DMS53 (cell line): ENCODE data around the gene HLA-DQA1.
"Not testable (repeated sequence)": the region's sequence is repeated elsewhere in the genome, so short reads cannot be mapped to it uniquely, and the experiment has no call there.

ENCODE experiments used
- DNase-seq: peaks from one replicate; lab custom pipeline; 2025; lab: John Stamatoyannopoulos, UW

HLA-DQA1 gene

GRCh38 chr6:32637219-32637880 lies at the start of gene HLA-DQA1:
TSS of gene HLA-DQA1 (plus strand) at chr6:32637406. CDS start at chr6:32637459, 53 bp downstream.
- DNase-seq: no peak

- no peak for DNase-seq
Observed at GRCh38 chr6:32588156-32588555, 49.0 kb upstream of the HLA-DQA1 start.

GRCh38 chr6:32589596-32590449 lies 47.4 kb upstream of the HLA-DQA1 start, which contains the start of gene HLA-DRB1:
TSS of gene HLA-DRB1 (minus strand) at chr6:32589848. CDS start at chr6:32589742, 106 bp downstream.
- DNase-seq: peak; percentile 42

DNA sequence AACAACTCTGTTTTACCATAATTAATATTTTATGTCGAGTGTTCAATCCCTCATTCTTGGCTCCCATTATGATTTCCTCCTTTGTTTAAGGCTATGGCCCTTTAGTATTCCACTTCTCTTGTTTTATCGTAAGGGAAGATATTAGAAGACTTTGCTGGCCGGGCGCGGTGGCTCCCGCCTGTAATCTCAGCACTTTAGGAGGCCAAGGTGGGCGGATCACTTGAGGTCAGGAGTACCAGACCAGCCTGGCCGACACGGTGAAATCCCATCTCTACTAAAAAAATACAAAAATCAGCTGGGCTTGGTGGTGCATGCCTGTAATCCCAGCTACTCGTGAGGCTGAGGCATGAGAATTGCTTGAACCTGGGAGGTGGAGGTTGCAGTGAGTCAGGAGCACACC lies 46.5 kb upstream of the HLA-DQA1 start:
- not testable (repeated sequence) for DNase-seq

DNA sequence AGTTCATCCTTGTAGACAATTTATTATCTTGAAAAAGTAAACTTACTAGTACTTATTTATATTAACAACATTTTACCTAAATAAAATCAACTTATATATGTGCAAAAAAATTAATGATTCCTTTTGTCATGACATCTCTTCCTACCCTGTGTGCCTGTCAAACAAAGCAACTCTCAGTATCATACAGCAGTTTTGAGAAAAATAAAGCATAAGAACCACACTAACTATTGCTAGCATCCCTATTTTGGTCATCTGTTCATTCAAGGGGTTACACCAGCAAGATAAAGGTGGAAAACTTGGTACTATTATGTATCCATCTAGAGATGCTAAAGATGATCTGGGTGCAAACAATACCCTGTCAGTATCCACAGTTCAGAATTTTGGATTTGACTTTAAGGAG lies 40.2 kb upstream of the HLA-DQA1 start:
- no peak for DNase-seq

DNA sequence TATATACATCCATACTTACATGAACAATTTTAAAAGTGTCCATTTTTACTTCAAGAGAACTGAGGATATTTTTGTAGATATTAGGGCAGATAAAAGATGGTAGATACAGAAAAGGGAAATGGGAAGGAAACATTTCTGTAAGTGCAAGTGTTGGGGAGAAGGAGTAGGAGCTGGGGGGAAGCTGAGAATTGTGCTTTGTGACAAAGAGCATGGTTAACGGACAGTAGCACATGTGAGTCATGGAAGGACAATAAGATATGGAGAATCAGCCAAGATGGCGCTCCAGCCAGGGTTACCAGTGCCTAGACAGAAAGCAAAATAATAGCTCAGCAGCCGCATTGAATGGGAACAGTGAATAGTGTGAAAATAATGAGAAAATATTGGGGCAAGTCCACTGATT lies 34.8 kb upstream of the HLA-DQA1 start:
- no peak for DNase-seq

DNA sequence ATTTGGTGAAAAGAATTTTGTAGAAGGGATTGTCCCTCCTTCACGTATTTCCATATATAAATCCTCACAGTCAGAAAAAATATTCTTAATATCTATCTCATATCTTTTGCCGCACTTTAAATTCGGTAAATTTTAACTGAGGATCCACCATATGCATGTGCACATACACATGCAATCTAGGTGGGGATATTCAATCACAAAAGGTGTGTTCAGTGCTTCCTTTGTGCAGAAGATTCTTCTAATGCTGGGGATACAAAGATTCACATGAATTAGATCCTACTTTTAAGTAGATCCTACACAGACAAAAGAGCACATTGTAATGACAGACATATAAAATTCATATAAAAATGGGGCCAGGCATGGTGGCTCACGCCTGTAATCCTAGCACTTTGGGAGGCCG lies 34.0 kb upstream of the HLA-DQA1 start:
- DNase-seq: no peak

DNA sequence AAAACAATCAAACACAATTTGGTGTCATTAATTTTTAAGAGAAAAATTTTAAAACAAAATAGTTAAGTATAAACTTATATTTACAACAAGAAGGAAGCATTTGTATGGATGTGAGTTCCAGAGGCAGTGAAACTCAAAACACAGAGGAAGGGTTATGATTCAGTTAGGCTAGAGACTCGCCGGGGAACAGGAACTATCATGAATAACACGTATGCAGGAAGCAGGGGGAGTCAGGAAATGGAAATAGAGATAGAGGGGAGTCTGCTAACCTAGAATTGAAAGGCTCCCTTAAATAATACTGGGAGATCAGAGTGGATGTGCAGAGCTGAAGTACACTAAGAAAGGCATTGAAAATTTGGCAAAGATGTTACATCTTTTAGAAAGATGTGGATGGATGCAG lies 33.3 kb upstream of the HLA-DQA1 start:
- no peak for DNase-seq

DNA sequence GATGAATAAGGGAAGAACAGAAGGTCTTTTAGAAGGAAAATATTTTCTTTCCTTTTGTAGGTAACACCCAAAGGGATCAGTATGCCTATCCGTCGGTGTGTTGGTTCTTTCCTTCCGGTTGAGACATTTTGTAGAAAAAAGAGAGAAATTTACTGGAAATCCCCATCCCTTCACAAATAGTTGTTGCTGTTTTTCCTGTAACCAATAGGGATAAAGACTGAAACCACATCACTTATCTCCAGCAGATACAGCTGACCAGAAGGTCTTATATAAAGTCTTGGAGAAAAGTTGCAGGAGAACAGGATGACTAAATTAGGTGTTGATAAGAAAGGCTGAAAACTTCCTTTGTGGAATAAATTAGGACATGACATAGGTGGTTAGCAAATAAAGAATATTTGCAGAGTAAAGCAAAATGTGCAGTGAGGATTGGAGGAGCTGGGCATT lies 32.8 kb upstream of the HLA-DQA1 start:
- peak; percentile 17 for DNase-seq

GRCh38 chr6:32607263-32607987 lies 29.8 kb upstream of the HLA-DQA1 start:
- no peak for DNase-seq

DNA sequence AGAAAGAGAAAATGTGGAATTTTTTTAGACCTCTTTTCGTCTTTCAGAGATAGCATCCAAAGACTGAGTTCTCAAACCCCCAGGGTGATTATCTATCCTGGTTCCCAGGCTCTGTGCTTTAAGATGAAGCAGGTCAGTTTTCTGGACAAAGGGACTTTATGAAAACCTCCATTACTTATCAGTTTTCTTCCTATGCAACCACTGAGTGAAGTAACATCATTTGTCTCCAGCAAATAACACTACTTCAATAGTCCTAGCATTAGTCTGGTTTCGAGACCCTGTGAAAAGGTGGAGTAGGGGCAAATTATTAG lies 29.3 kb upstream of the HLA-DQA1 start:
- no peak for DNase-seq

DNA sequence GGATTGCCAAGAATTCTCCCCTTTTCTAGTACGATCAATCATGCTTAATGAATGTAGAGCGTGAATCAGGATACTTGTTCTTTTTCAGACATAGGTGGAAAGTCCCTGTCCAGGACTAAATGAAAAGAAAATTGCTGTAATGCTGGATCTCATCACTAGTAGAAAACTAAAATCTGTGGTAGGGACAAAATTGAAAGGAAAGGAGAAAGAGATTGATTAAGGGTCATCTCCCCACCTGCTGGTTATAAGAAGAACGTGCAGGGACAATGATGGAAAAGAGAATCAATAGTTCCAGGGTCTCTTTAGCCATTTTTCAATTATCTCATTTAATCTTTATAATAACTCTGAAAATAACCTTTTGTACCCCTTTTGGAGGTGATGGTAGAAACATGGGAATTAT lies 28.8 kb upstream of the HLA-DQA1 start:
- DNase-seq: peak; percentile 38

DNA sequence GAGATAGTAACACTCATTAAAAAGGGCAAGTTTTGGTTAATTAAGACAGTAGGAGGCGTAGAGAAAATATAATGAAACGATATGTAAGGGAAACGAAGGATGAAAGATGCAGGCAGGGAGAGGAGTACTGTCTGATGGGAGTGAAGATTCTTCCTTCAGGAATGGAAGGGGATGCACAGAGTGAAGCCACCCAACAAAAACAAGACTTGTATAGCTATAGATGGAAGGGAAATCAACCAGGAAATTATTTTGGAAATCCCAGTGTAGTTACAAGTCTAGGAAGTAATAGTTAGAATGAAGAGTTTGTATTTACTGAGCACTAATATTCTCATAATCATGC lies 27.8 kb upstream of the HLA-DQA1 start:
- no peak for DNase-seq

DNA sequence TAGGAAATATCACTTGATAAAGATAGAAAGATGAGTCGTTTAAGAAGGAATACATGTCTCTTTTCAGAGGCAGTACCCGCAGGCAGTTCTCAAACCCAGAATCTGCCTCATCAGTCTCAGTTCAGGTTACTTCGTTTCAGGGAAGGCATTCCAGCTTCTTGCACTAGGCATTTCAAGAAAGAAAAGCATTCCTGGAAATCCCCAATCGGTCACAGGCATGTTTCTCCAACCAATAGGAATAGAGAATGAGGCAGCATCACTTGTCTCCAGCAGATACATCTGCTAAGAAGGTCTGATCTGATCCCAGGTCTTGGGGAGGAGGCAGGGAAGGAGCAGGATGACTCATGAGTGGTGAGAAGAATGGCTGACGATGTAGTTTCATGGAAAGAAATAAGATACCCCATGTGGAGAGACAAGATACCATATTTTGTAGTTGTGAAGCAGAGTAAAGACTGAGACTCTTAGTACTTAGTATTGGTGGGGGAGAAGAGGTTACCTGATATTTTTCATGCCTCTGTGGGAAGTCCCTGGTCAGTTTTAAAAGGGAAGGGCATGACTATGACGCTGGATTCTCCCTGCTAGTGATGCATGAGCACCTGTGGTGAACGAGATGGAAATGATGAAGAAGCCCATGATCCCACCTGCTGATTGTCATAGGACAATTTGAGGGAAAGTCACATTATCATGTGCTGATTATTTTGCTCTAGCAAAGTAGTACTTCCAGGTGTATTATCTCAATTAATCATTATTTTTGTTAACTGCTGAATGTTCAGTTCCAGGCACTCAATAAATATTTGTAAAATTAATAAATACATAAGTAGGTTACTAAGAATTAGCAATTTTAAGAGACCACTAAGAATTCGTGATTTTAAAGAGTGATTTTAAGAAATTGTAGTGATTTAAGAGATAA lies 27.2 kb upstream of the HLA-DQA1 start:
- peak; percentile 93 for DNase-seq

- no peak for DNase-seq
Observed at GRCh38 chr6:32610682-32611296, 26.4 kb upstream of the HLA-DQA1 start.

GRCh38 chr6:32613475-32613874 lies 23.7 kb upstream of the HLA-DQA1 start:
- DNase-seq: no peak

- DNase-seq: no peak
Observed at GRCh38 chr6:32614366-32615081, 22.7 kb upstream of the HLA-DQA1 start.

GRCh38 chr6:32615885-32616532 lies 21.2 kb upstream of the HLA-DQA1 start:
- DNase-seq: peak; percentile 50

DNA sequence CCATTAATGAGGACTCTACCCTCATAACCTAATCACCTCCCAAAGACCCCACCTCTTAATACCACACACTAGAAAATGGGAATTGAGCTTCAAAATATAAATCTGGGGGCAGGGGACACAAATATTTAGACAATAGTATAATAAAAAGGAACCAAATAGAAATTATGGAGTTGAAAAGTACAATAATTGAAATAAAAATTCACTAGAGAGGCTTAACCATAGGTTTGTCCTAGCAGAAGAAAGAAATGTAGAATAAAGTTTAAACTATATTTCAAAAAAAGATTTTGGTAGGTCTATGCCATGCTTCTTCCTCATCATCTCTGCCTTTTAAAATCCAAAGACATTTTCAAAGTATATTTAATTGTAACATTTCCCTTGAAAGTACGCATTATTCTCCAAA lies 19.5 kb upstream of the HLA-DQA1 start:
- DNase-seq: no peak

DNA sequence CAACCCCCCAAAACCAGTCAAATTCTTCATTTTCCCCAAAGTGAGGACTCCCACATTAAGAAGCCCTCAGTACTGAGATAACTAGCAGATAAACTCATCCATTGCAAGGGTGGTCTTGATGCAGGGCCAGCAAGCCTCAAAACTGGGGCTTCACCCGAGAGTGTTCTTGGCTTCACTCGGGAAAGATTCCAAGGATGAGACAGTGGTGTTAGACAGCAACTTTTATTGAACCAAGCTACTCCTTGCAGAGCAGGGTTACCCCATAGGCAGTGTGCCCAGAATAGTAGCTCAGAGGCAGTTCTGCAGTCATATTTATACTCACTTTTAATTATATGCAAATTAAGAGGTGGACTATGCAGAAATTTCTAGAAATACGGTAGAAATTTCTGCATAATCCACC lies 15.8 kb upstream of the HLA-DQA1 start:
- DNase-seq: no peak
